ENCODE results near the gene CCDC187. TPM values are rescaled to one million over a fixed set of nuclear protein-coding genes. Genes with fewer than 3 reads are reported as not detected.

CCDC187 gene
- total and polyA plus RNA-seq, 2 of the 13 experiments (the other 11 are each of a cell fraction or from before 2014, with no cell fraction given): 0.03 to 0.13 TPM

GRCh38 chr9:136337416-136338395 lies 33.8 kb upstream of the CCDC187 start:
- ChIA-PET CTCF (ENCODE audit: low intra/inter-chr PET ratio, low total read pairs) (no interaction called here), POLR2A (interaction anchor here (1.0 kb wide), 1 partner anchor 8 kb away, joined by 4 read pairs; no protein-coding TSS in a partner anchor)
- in situ Hi-C loops (cut with HindIII; ENCODE audit: extremely low pct_ligation_motif_present, low pct_unique_long_range_greater_than_20kb) (loop anchor here (25.0 kb wide), 1 partner anchor 300 kb away; no protein-coding TSS in a partner anchor), intact Hi-C loops (cut with micrococcal nuclease; ENCODE audit: unreplicated experiment) (loop anchor here (5.0 kb wide), 1 partner anchor 35 kb away; the partner anchor contains the start of gene CARD9)
- H3K4me1 ChIP-seq (ENCODE audit: insufficient read depth, low read length): peaks cover 30% of the 10 kb centered on the region
- H4K20me1 ChIP-seq (ENCODE audit: insufficient read depth, low read length): no peaks in the 10 kb centered on the region
- BruUV-seq (replicated peaks): no TSS peak
- no peaks in the 10 kb centered on the region for H3K79me2 ChIP-seq (ENCODE audit: insufficient read depth, low read length)
- no peak overlapping the region for H2AFZ ChIP-seq (ENCODE audit: low read length)
- H3K9ac ChIP-seq (ENCODE audit: insufficient read depth, low read depth, low read length): no peak overlapping the region
- FAIRE-seq: no peak
- H3K9me3 ChIP-seq (ENCODE audit: low read length): no peaks in the 10 kb centered on the region
- no peak overlapping the region for H3K27ac ChIP-seq (ENCODE audit: extremely low read length, insufficient read depth, low read length)
- peaks cover 4 to 15% of the 10 kb centered on the region in 2 experiments; a peak in 3 of 5 replicates for H3K27me3 ChIP-seq (ENCODE audit: control insufficient read depth in 1 of 2, insufficient read depth in 2 of 2, low read length in 2 of 2)
- H3K4me3 ChIP-seq (replicated peaks in 1 of 3; ENCODE audit: insufficient read depth in 1 of 3, low read depth in 2 of 3, low read length in 3 of 3): no peak overlapping the region
- WGBS (ENCODE audit: low lambda C conversion rate): 53% methylated on average over 6 of the region's 43 CpGs
- no peak for ATAC-seq
- H3K36me3 ChIP-seq (replicated peaks in 1 of 2; ENCODE audit: control insufficient read depth in 1 of 2, insufficient read depth in 2 of 2, low read length in 2 of 2): no peaks in the 10 kb centered on the region
- no peak overlapping the region for H3K4me2 ChIP-seq (ENCODE audit: low read depth, low read length)
- TF ChIP-seq PAX8 (CRISPR knock-in tag; IDR thresholded peaks at IDR 0.05; ENCODE audit: borderline replicate concordance): no peak
- TF ChIP-seq RCOR2 (CRISPR knock-in tag; IDR thresholded peaks at IDR 0.05): no peak
- no peak for TF ChIP-seq HMGXB4 (CRISPR knock-in tag; IDR thresholded peaks at IDR 0.05; ENCODE audit: borderline replicate concordance in 1 of 2, low read depth in 1 of 2)
- no peak for TF ChIP-seq ZNF878 (CRISPR knock-in tag; IDR thresholded peaks at IDR 0.05)
- TF ChIP-seq SYNCRIP (IDR thresholded peaks at IDR 0.05; ENCODE audit: insufficient read depth, low read depth, low read length): no peak
- no peak for TF ChIP-seq ZNF790 (CRISPR knock-in tag; IDR thresholded peaks at IDR 0.05; ENCODE audit: borderline replicate concordance)
- no peak for TF ChIP-seq HMG20A (CRISPR knock-in tag; IDR thresholded peaks at IDR 0.05; ENCODE audit: borderline replicate concordance)
- no peak for TF ChIP-seq SOX13 (IDR thresholded peaks at IDR 0.05)
- no peak for TF ChIP-seq SOX13 (CRISPR knock-in tag; conservative IDR thresholded peaks at IDR 0.05 in 1 of 2, IDR thresholded peaks at IDR 0.05 in 1 of 2)
- TF ChIP-seq ZNF230 (CRISPR knock-in tag; IDR thresholded peaks at IDR 0.05): no peak
- no peak for TF ChIP-seq TFE3 (CRISPR knock-in tag; IDR thresholded peaks at IDR 0.05)
- TF ChIP-seq ZNF644 (CRISPR knock-in tag; IDR thresholded peaks at IDR 0.05; ENCODE audit: low read depth): no peak
- no peak for TF ChIP-seq TBX2 (CRISPR knock-in tag; IDR thresholded peaks at IDR 0.05; ENCODE audit: borderline replicate concordance)
- TF ChIP-seq CSRNP2 (CRISPR knock-in tag; conservative IDR thresholded peaks at IDR 0.05; ENCODE audit: low read depth): no peak
- no peak for TF ChIP-seq TEF (CRISPR knock-in tag; IDR thresholded peaks at IDR 0.05)
- no peak for DNase-seq (ENCODE audit: low spot score)
